Esophagus squamous epithelium (tissue), 5 donors: Measurements from ENCODE around the gene MRPL18. TPM values are rescaled to one million over a fixed set of nuclear protein-coding genes. Genes with fewer than 3 reads are reported as not detected.
"Not testable (repeated sequence)": the region's sequence is repeated elsewhere in the genome, so short reads cannot be mapped to it uniquely, and the experiment has no call there.

Source experiments
- DNase-seq: peaks from one replicate; lab custom pipeline; 2025; lab: John Stamatoyannopoulos, UW
- H3K27ac ChIP-seq, 4 donors: fragments of 200-600 bp; sonication (generic); one replicate each; pipeline ENCODE4 v1.5.1; 2016 to 2019; ENCODE audit warnings: mild to moderate bottlenecking in 1 of 4
- H3K27me3 ChIP-seq, 4 donors: fragments of 200-600 bp; sonication (generic); 1 replicate in 3 of 4; 2 replicates in 1 of 4; pipeline versions ENCODE4 v1.5.1 to v1.6.0; 2017 to 2021; ENCODE audit warnings: antibody characterized with exemption in 1 of 4
- H3K36me3 ChIP-seq, 3 donors: fragments of 200-600 bp; sonication (generic); one replicate each; pipeline ENCODE4 v1.5.1; 2016 to 2019
- H3K4me1 ChIP-seq, 3 donors: fragments of 200-600 bp; sonication (generic); one replicate each; pipeline ENCODE4 v1.5.1; 2017 to 2019
- H3K4me3 ChIP-seq, 4 donors: fragments of 200-600 bp; sonication (generic); 1 replicate in 3 of 4; 2 replicates in 1 of 4; pipeline ENCODE4 v1.5.1; 2016 to 2019; ENCODE audit warnings: mild to moderate bottlenecking in 2 of 4, moderate library complexity in 1 of 4
- H3K9me3 ChIP-seq, 3 donors: fragments of 200-600 bp; sonication (generic); one replicate each; pipeline ENCODE4 v1.5.1; 2016 to 2019
- POLR2A ChIP-seq, 4 donors: fragments of 450-650 bp; IDR thresholded peaks; one replicate each; pipeline ENCODE4 v1.6.1; 2017; ENCODE audit warnings: antibody characterized with exemption in 4 of 4, mild to moderate bottlenecking in 4 of 4, moderate library complexity in 3 of 4
- WGBS, 2 donors: methylation state at CpG; one replicate each; pipeline ENCODE4 v1.1.5; 2018; 5-methylcytosine and 5-hydroxymethylcytosine counted together
- intact Hi-C: fragments of 100-400 bp; cut with DNase I; formaldehyde crosslinking; loops from one replicate; pipeline ENCODE4 v1.15.0; 2022
- total RNA-seq, 4 donors: library from RNA; depleted of rRNA; stranded (reverse); fragments of >200 nt; gene quantifications; one replicate each; pipeline ENCODE4 v1.1.0, GENCODE V29; 2016
- TF ChIP-seq, protein P1 (sequence below), 6 experiments: fragments of 450-650 bp in 4 of 6; fragments of 200-600 bp in 2 of 6; sonication (generic) in 2 of 6; IDR thresholded peaks; one replicate each; pipeline ENCODE4 v1.5.1; 2016 to 2019; ENCODE audit warnings: antibody characterized with exemption in 6 of 6, mild to moderate bottlenecking in 4 of 6, moderate library complexity in 4 of 6
- donor health status: DM: yes; HTN: yes; CAD: no.

MRPL18 gene
- total RNA-seq, result 10 to 100 TPM; 46.9 to 94.2 (median 56.0) TPM

DNA sequence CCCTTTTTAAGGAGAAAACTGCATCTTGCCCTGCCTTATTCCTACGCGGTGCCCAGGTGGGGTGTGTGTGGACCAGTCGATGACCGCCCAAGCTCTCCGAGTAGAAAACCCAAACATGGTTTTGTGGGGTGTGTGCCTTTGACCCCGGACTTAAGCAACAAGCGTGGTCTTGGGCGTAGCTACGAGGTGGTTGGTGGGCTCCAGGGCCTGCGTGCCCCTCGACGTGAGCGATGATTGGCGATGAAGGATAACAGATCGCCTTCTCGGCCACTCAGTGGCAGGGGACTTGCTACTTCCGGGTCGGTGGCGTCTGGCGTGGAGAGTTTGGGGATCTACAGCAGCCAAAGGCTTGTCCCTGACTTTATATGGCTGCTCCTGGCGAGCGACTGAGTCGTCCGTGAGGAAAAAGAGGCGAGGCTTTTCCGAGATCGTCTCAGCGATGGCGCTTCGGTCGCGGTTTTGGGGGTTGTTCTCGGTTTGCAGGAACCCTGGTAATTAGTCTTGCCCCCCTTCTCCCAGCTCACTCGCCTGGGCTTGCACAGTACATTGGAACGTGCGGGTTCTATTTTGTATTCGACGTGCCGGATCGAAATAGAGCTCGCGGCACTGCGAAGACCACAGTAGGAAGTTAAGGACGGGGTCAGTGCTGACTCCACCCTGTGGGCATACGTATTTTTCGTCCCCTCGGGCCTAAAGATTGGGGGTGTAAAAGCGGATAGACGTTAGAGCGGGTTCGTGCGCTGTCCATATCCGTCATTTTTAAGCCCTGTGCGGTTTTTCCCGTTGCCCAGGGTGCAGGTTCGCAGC is at the start of gene MRPL18:
Gene MRPL18, plus strand, starts transcription at position 319 of the 807 bp plus-strand sequence. Its CDS starts 121 bp downstream, at position 440.
- TF ChIP-seq POLR2A (IDR thresholded peaks at IDR 0.05), result peak in 3 of 4 donors; percentile 53 to 59 (median 56)
- TF ChIP-seq, protein P1, sequence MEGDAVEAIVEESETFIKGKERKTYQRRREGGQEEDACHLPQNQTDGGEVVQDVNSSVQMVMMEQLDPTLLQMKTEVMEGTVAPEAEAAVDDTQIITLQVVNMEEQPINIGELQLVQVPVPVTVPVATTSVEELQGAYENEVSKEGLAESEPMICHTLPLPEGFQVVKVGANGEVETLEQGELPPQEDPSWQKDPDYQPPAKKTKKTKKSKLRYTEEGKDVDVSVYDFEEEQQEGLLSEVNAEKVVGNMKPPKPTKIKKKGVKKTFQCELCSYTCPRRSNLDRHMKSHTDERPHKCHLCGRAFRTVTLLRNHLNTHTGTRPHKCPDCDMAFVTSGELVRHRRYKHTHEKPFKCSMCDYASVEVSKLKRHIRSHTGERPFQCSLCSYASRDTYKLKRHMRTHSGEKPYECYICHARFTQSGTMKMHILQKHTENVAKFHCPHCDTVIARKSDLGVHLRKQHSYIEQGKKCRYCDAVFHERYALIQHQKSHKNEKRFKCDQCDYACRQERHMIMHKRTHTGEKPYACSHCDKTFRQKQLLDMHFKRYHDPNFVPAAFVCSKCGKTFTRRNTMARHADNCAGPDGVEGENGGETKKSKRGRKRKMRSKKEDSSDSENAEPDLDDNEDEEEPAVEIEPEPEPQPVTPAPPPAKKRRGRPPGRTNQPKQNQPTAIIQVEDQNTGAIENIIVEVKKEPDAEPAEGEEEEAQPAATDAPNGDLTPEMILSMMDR (IDR thresholded peaks at IDR 0.05), result no peak
- WGBS, 2 donors, result 1 to 2% methylated on average over 19 of the region's 56 CpGs
- intact Hi-C loops, result loop anchor here (5.0 kb wide), 1 partner anchor 103 kb away; no protein-coding TSS in a partner anchor
- Histone ChIP-seq H3K27ac (peak within 1 kb of the TSS; percentile 95 to 100 (median 98)), H3K9me3 (no peaks in the 10 kb centered on the region), H3K4me3 (peak within 1 kb of the TSS; percentile 68 to 96 (median 77)), H3K36me3 (peaks cover 0 to 57% (median 7%) of the 10 kb centered on the region in 3 donors), H3K27me3 (no peaks in the 10 kb centered on the region), H3K4me1 (peaks cover 14 to 70% (median 42%) of the 10 kb centered on the region in 3 donors)
- peak; percentile 70 for DNase-seq

- TF ChIP-seq POLR2A (IDR thresholded peaks at IDR 0.05), result no peak
- TF ChIP-seq, protein P1 (IDR thresholded peaks at IDR 0.05), result no peak
- WGBS, 2 donors, result 59 to 76% methylated on average over 1 of the region's 1 CpG
- Histone ChIP-seq H3K9me3 (no peaks in the 10 kb centered on the region), H3K27me3 (no peaks in the 10 kb centered on the region), H3K36me3 (peaks cover 15 to 100% (median 64%) of the 10 kb centered on the region in 3 donors), H3K4me3 (no peak overlapping the region), H3K27ac (no peak overlapping the region), H3K4me1 (peaks cover 5 to 45% (median 11%) of the 10 kb centered on the region in 3 donors)
- intact Hi-C loops, result no loop called here
- no peak for DNase-seq
Observed at GRCh38 chr6:159742165-159742564, 48.1 kb upstream of the MRPL18 start.

- H3K27me3 ChIP-seq, result no peaks in the 10 kb centered on the region
- no peak overlapping the region for H3K4me3 ChIP-seq
- peaks cover 15 to 100% (median 64%) of the 10 kb centered on the region in 3 donors for H3K36me3 ChIP-seq
- H3K4me1 ChIP-seq, result peaks cover 1 to 15% (median 2%) of the 10 kb centered on the region in 3 donors
- intact Hi-C loops, result no loop called here
- 80 to 81% methylated on average over 7 of the region's 7 CpGs for WGBS, 2 donors
- no peaks in the 10 kb centered on the region for H3K9me3 ChIP-seq
- no peak overlapping the region for H3K27ac ChIP-seq
- DNase-seq, result no peak
- TF ChIP-seq, protein P1 (IDR thresholded peaks at IDR 0.05), result no peak
- no peak for TF ChIP-seq POLR2A (IDR thresholded peaks at IDR 0.05)
Observed at GRCh38 chr6:159745081-159745480, 45.2 kb upstream of the MRPL18 start.

- Histone ChIP-seq H3K9me3 (no peaks in the 10 kb centered on the region), H3K4me3 (no peak overlapping the region), H3K27me3 (no peaks in the 10 kb centered on the region), H3K27ac (no peak overlapping the region), H3K4me1 (no peaks in the 10 kb centered on the region), H3K36me3 (peaks cover 10 to 99% (median 53%) of the 10 kb centered on the region in 3 donors)
- DNase-seq, result no peak
- TF ChIP-seq, protein P1 (IDR thresholded peaks at IDR 0.05), result no peak
- TF ChIP-seq POLR2A (IDR thresholded peaks at IDR 0.05), result no peak
- 81 to 88% methylated on average over 1 of the region's 1 CpG for WGBS, 2 donors
- intact Hi-C loops, result no loop called here
Observed at GRCh38 chr6:159746759-159747158, 43.5 kb upstream of the MRPL18 start.

GRCh38 chr6:159748127-159748526 is 42.1 kb upstream of the MRPL18 start:
- 70 to 77% methylated on average over 7 of the region's 7 CpGs for WGBS, 2 donors
- DNase-seq, intact Hi-C loops, H3K4me1 ChIP-seq, H3K9me3 ChIP-seq, H3K27ac ChIP-seq, H3K4me3 ChIP-seq, H3K27me3 ChIP-seq: not testable (repeated sequence)
- H3K36me3 ChIP-seq, result peaks cover 10 to 99% (median 48%) of the 10 kb centered on the region in 3 donors
